ENCODE data around the gene NR2F1-AS1. TPM values are rescaled to one million over a fixed set of nuclear protein-coding genes. Genes with fewer than 3 reads are reported as not detected.
A peak's percentile ranks its signal among the peaks of the same experiment; 100 is the strongest.

The NR2F1-AS1 gene
- total RNA-seq, 4 donors from 2014 or later = 0.35 to 9.1 (median 3.2) TPM

GRCh38 chr5:93599001-93599379 lies 18.0 kb upstream of the NR2F1-AS1 start:
- H3K27me3 ChIP-seq = peaks cover 0 to 62% of the 10 kb centered on the region in 2 donors
- no peak for TF ChIP-seq POLR2A (IDR thresholded peaks at IDR 0.05)
- no peak for TF ChIP-seq CTCF (IDR thresholded peaks at IDR 0.05)
- no peak for DNase-seq
- peaks cover 0 to 10% (median 0%) of the 10 kb centered on the region in 4 donors for H3K9me3 ChIP-seq
- H3K4me1 ChIP-seq = peaks cover 0 to 3% (median 0%) of the 10 kb centered on the region in 4 donors
- no peak overlapping the region for H3K4me3 ChIP-seq
- no peaks in the 10 kb centered on the region for H3K36me3 ChIP-seq
- no peak overlapping the region for H3K27ac ChIP-seq

GRCh38 chr5:93598091-93599000 lies 17.3 kb upstream of the NR2F1-AS1 start:
- no peak for DNase-seq
- H3K27me3 ChIP-seq = peaks cover 0 to 57% of the 10 kb centered on the region in 2 donors

GRCh38 chr5:93596676-93597490 lies 15.9 kb upstream of the NR2F1-AS1 start:
- Histone ChIP-seq H3K4me1 (no peaks in the 10 kb centered on the region), H3K27ac (no peak overlapping the region), H3K4me3 (no peak overlapping the region), H3K27me3 (peaks cover 0 to 44% of the 10 kb centered on the region in 2 donors), H3K9me3 (peaks cover 0 to 10% (median 0%) of the 10 kb centered on the region in 4 donors), H3K36me3 (no peaks in the 10 kb centered on the region)
- DNase-seq = peak in 1 of 3 donors; percentile 61
- TF ChIP-seq POLR2A (IDR thresholded peaks at IDR 0.05) (no peak), CTCF (IDR thresholded peaks at IDR 0.05) (no peak)

More at GRCh38 chr5:93598091-93599000, 17.3 kb upstream of the NR2F1-AS1 start:
- H3K36me3 ChIP-seq = no peaks in the 10 kb centered on the region
- H3K27ac ChIP-seq = no peak overlapping the region
- H3K4me1 ChIP-seq = no peaks in the 10 kb centered on the region
- no peak overlapping the region for H3K4me3 ChIP-seq
- TF ChIP-seq POLR2A (IDR thresholded peaks at IDR 0.05) (no peak), CTCF (IDR thresholded peaks at IDR 0.05) (no peak)
- peaks cover 0 to 10% (median 0%) of the 10 kb centered on the region in 4 donors for H3K9me3 ChIP-seq

GRCh38 chr5:93596310-93596675 lies 15.3 kb upstream of the NR2F1-AS1 start:
- H3K4me3 ChIP-seq = no peak overlapping the region
- no peak for TF ChIP-seq POLR2A (IDR thresholded peaks at IDR 0.05)
- H3K9me3 ChIP-seq = peaks cover 0 to 10% (median 0%) of the 10 kb centered on the region in 4 donors
- no peak overlapping the region for H3K27ac ChIP-seq
- DNase-seq = no peak
- peaks cover 0 to 40% of the 10 kb centered on the region in 2 donors for H3K27me3 ChIP-seq
- H3K36me3 ChIP-seq = no peaks in the 10 kb centered on the region
- H3K4me1 ChIP-seq = no peaks in the 10 kb centered on the region

- H3K9me3 ChIP-seq = peaks cover 0 to 10% (median 0%) of the 10 kb centered on the region in 4 donors
- H3K27me3 ChIP-seq = peaks cover 0 to 35% of the 10 kb centered on the region in 2 donors
- H3K4me3 ChIP-seq = no peak overlapping the region
- no peaks in the 10 kb centered on the region for H3K4me1 ChIP-seq
- DNase-seq = no peak
- H3K27ac ChIP-seq = no peak overlapping the region
- H3K36me3 ChIP-seq = no peaks in the 10 kb centered on the region
- TF ChIP-seq POLR2A (IDR thresholded peaks at IDR 0.05) = no peak
- TF ChIP-seq CTCF (IDR thresholded peaks at IDR 0.05) = no peak
These were observed 14.6 kb upstream of the NR2F1-AS1 start for GRCh38 chr5:93595420-93596147.
